ENCODE results near the gene TAS1R2.

DNA sequence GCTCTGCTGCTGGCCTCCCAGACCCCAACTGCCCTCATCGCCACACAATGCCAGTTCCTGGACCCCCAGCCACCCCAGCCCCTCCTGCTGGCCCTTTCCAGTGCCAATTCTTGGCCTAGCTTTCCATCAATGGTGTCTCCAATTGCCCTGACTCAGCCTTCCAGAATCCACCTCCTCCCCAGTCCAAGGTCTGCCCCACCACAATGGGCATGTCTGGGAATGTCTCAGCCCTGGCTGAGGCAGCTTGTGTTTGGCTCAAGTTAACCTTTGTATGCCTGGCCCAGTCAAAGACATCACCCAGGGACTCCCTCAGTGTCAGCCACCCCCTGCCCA is 26.5 kb upstream of the TAS1R2 start:
- no peak for TF ChIP-seq TCF12 (IDR thresholded peaks at IDR 0.05; ENCODE audit: low read depth)
- TF ChIP-seq, protein P1, sequence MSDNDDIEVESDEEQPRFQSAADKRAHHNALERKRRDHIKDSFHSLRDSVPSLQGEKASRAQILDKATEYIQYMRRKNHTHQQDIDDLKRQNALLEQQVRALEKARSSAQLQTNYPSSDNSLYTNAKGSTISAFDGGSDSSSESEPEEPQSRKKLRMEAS (IDR thresholded peaks at IDR 0.05), result no peak
- TF ChIP-seq RAD21 (IDR thresholded peaks at IDR 0.05; ENCODE audit: low read depth), result no peak
- no peak for TF ChIP-seq YY1 (IDR thresholded peaks at IDR 0.05; ENCODE audit: low read depth)
- no peak for TF ChIP-seq FOXM1 (IDR thresholded peaks at IDR 0.05; ENCODE audit: borderline replicate concordance, low read depth)
- no peak for TF ChIP-seq EGR1 (IDR thresholded peaks at IDR 0.05)
- TF ChIP-seq, protein P2, sequence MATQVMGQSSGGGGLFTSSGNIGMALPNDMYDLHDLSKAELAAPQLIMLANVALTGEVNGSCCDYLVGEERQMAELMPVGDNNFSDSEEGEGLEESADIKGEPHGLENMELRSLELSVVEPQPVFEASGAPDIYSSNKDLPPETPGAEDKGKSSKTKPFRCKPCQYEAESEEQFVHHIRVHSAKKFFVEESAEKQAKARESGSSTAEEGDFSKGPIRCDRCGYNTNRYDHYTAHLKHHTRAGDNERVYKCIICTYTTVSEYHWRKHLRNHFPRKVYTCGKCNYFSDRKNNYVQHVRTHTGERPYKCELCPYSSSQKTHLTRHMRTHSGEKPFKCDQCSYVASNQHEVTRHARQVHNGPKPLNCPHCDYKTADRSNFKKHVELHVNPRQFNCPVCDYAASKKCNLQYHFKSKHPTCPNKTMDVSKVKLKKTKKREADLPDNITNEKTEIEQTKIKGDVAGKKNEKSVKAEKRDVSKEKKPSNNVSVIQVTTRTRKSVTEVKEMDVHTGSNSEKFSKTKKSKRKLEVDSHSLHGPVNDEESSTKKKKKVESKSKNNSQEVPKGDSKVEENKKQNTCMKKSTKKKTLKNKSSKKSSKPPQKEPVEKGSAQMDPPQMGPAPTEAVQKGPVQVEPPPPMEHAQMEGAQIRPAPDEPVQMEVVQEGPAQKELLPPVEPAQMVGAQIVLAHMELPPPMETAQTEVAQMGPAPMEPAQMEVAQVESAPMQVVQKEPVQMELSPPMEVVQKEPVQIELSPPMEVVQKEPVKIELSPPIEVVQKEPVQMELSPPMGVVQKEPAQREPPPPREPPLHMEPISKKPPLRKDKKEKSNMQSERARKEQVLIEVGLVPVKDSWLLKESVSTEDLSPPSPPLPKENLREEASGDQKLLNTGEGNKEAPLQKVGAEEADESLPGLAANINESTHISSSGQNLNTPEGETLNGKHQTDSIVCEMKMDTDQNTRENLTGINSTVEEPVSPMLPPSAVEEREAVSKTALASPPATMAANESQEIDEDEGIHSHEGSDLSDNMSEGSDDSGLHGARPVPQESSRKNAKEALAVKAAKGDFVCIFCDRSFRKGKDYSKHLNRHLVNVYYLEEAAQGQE (IDR thresholded peaks at IDR 0.05; ENCODE audit: low read depth), result no peak
- TF ChIP-seq EP300 (IDR thresholded peaks at IDR 0.05; ENCODE audit: borderline replicate concordance), result no peak
- no peak for TF ChIP-seq TEAD4 (IDR thresholded peaks at IDR 0.05)
- TF ChIP-seq, protein P3, sequence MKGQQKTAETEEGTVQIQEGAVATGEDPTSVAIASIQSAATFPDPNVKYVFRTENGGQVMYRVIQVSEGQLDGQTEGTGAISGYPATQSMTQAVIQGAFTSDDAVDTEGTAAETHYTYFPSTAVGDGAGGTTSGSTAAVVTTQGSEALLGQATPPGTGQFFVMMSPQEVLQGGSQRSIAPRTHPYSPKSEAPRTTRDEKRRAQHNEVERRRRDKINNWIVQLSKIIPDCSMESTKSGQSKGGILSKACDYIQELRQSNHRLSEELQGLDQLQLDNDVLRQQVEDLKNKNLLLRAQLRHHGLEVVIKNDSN (IDR thresholded peaks at IDR 0.05), result no peak
- TF ChIP-seq CREB1 (IDR thresholded peaks at IDR 0.05; ENCODE audit: low read depth), result no peak
